ENCODE data around the gene NR0B1. TPM values are rescaled to one million over a fixed set of nuclear protein-coding genes. Genes with fewer than 3 reads are reported as not detected.

The NR0B1 gene
- total RNA-seq, 1 experiment from 2014 or later: not detected

GRCh38 chrX:30308263-30309138, 689 bp downstream of the NR0B1 start:
- no peaks in the 10 kb centered on the region for H3K36me3 ChIP-seq (ENCODE audit: low read depth, low read length)
- CTCF ChIA-PET: no interaction called here
- TF ChIP-seq EZH2phosphoT487 (IDR thresholded peaks at IDR 0.05; ENCODE audit: borderline replicate concordance, low read length) (no peak), EZH2 (IDR thresholded peaks at IDR 0.05; ENCODE audit: low read length, unreplicated experiment) (no peak), CTCF (conservative IDR thresholded peaks at IDR 0.05; ENCODE audit: low read depth, low read length) (no peak)
- no peaks in the 10 kb centered on the region for H3K27me3 ChIP-seq (ENCODE audit: low read length)
- H3K27ac ChIP-seq (ENCODE audit: low read length): no peak overlapping the region
- H3K4me3 ChIP-seq (ENCODE audit: low read length): no peak overlapping the region
- no peak for ATAC-seq
- H3K4me2 ChIP-seq (ENCODE audit: low read length): no peak overlapping the region
- intact Hi-C loops (cut with micrococcal nuclease): no loop called here
- no peaks in the 10 kb centered on the region for H3F3A ChIP-seq (ENCODE audit: low read length, unreplicated experiment)
- H3K9me3 ChIP-seq (ENCODE audit: low read length): no peaks in the 10 kb centered on the region
- no peaks in the 10 kb centered on the region for H4K20me1 ChIP-seq (ENCODE audit: low read length)
- H3K9me2 ChIP-seq (replicated peaks; ENCODE audit: low read length): no peaks in the 10 kb centered on the region
- H2AFZ ChIP-seq (ENCODE audit: low read length): no peak overlapping the region
- BruUV-seq (replicated peaks): no TSS peak
- no peak overlapping the region for H3K9ac ChIP-seq (ENCODE audit: low read length)
- no peaks in the 10 kb centered on the region for H3K79me2 ChIP-seq (ENCODE audit: low read length)
- peaks cover 5% of the 10 kb centered on the region for H3K4me1 ChIP-seq (ENCODE audit: insufficient read depth, low read length)
- POLR2A ChIA-PET (ENCODE audit: unreplicated experiment): no interaction called here
- no peak for DNase-seq

DNA sequence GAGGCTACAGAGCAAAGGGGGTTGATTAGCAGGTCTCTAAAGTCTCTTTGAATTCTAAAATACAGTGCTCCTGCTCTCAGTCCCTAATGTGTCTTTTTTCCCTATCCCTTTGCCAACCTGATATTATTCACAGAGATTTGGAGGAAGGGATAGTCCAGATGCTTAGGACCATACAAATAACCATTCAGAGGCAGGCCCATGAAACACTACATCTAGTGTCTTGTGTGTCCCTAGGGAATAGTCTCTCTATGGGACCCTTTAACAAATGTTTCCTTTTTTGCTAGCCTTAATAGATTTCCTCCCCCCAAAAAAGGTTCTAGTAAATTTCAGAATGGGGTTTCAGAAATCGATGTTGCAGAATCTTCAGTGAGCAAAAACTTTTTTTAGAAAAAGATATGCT, 1.7 kb downstream of the NR0B1 start:
- no peak overlapping the region for H2AFZ ChIP-seq (ENCODE audit: low read length)
- no peak overlapping the region for H3K4me2 ChIP-seq (ENCODE audit: low read length)
- DNase-seq (no peak), ATAC-seq (no peak)
- CTCF ChIA-PET: no interaction called here
- no peaks in the 10 kb centered on the region for H3K79me2 ChIP-seq (ENCODE audit: low read length)
- POLR2A ChIA-PET (ENCODE audit: unreplicated experiment): no interaction called here
- no peak overlapping the region for H3K9ac ChIP-seq (ENCODE audit: low read length)
- no peaks in the 10 kb centered on the region for H4K20me1 ChIP-seq (ENCODE audit: low read length)
- H3F3A ChIP-seq (ENCODE audit: low read length, unreplicated experiment): no peaks in the 10 kb centered on the region
- no TSS peak for BruUV-seq (replicated peaks)
- no peaks in the 10 kb centered on the region for H3K27me3 ChIP-seq (ENCODE audit: low read length)
- H3K27ac ChIP-seq (ENCODE audit: low read length): no peak overlapping the region
- H3K4me3 ChIP-seq (ENCODE audit: low read length): no peak overlapping the region
- no peaks in the 10 kb centered on the region for H3K9me3 ChIP-seq (ENCODE audit: low read length)
- no peaks in the 10 kb centered on the region for H3K36me3 ChIP-seq (ENCODE audit: low read depth, low read length)
- intact Hi-C loops (cut with micrococcal nuclease): no loop called here
- TF ChIP-seq CTCF (conservative IDR thresholded peaks at IDR 0.05; ENCODE audit: low read depth, low read length) (no peak), EZH2 (IDR thresholded peaks at IDR 0.05; ENCODE audit: low read length, unreplicated experiment) (no peak), EZH2phosphoT487 (IDR thresholded peaks at IDR 0.05; ENCODE audit: borderline replicate concordance, low read length) (no peak)
- no peaks in the 10 kb centered on the region for H3K9me2 ChIP-seq (replicated peaks; ENCODE audit: low read length)
- H3K4me1 ChIP-seq (ENCODE audit: insufficient read depth, low read length): peaks cover 13% of the 10 kb centered on the region

- Histone ChIP-seq H3K79me2 (ENCODE audit: low read length) (no peaks in the 10 kb centered on the region), H3K9ac (ENCODE audit: low read length) (no peak overlapping the region), H3K36me3 (ENCODE audit: low read depth, low read length) (no peaks in the 10 kb centered on the region), H3K4me1 (ENCODE audit: insufficient read depth, low read length) (peaks cover 17% of the 10 kb centered on the region), H4K20me1 (ENCODE audit: low read length) (no peaks in the 10 kb centered on the region), H3K9me3 (ENCODE audit: low read length) (no peaks in the 10 kb centered on the region), H3K4me2 (ENCODE audit: low read length) (no peak overlapping the region), H3K4me3 (ENCODE audit: low read length) (no peak overlapping the region), H3K9me2 (replicated peaks; ENCODE audit: low read length) (no peaks in the 10 kb centered on the region), H3F3A (ENCODE audit: low read length, unreplicated experiment) (no peaks in the 10 kb centered on the region), H2AFZ (ENCODE audit: low read length) (no peak overlapping the region), H3K27ac (ENCODE audit: low read length) (peak overlapping the region; percentile 37), H3K27me3 (ENCODE audit: low read length) (no peaks in the 10 kb centered on the region)
- BruUV-seq (replicated peaks): no TSS peak
- ChIA-PET POLR2A (ENCODE audit: unreplicated experiment) (no interaction called here), CTCF (no interaction called here)
- ATAC-seq: no peak
- TF ChIP-seq EZH2phosphoT487 (IDR thresholded peaks at IDR 0.05; ENCODE audit: borderline replicate concordance, low read length) (no peak), CTCF (conservative IDR thresholded peaks at IDR 0.05; ENCODE audit: low read depth, low read length) (no peak), EZH2 (IDR thresholded peaks at IDR 0.05; ENCODE audit: low read length, unreplicated experiment) (no peak)
- intact Hi-C loops (cut with micrococcal nuclease): no loop called here
- DNase-seq: peak; percentile 76
These were observed 4.3 kb downstream of the NR0B1 start for GRCh38 chrX:30304866-30305265.
